ENCODE data around the gene RANGAP1.
A peak's percentile ranks its signal among the peaks of the same experiment; 100 is the strongest.
"Not testable (repeated sequence)": the region's sequence is repeated elsewhere in the genome, so short reads cannot be mapped to it uniquely, and the experiment has no call there.

The RANGAP1 gene

GRCh38 chr22:41300661-41301060, 14.7 kb upstream of the RANGAP1 start:
- DNase-seq (ENCODE audit: low read depth), result no peak

- no peak for DNase-seq (ENCODE audit: low read depth)
Observed at GRCh38 chr22:41296826-41297667, 11.1 kb upstream of the RANGAP1 start.

- DNase-seq (ENCODE audit: low read depth), result not testable (repeated sequence)
Observed at GRCh38 chr22:41294816-41295215, 8.8 kb upstream of the RANGAP1 start.

GRCh38 chr22:41290262-41291221, 4.6 kb upstream of the RANGAP1 start:
- no peak for DNase-seq (ENCODE audit: low read depth)

- no peak for DNase-seq (ENCODE audit: low read depth)
Observed at GRCh38 chr22:41289671-41290070, 3.7 kb upstream of the RANGAP1 start.

GRCh38 chr22:41288245-41288946, 2.4 kb upstream of the RANGAP1 start:
- DNase-seq (ENCODE audit: low read depth), result no peak

GRCh38 chr22:41286639-41287091, 678 bp upstream of the RANGAP1 start:
- no peak for DNase-seq (ENCODE audit: low read depth)

- DNase-seq (ENCODE audit: low read depth), result peak; percentile 84
Observed at GRCh38 chr22:41285441-41285819, 557 bp downstream of the RANGAP1 start.

- no peak for DNase-seq (ENCODE audit: low read depth)
Observed at GRCh38 chr22:41284465-41284864, 1.5 kb downstream of the RANGAP1 start.

GRCh38 chr22:41280854-41281253, 5.1 kb downstream of the RANGAP1 start:
- DNase-seq (ENCODE audit: low read depth), result no peak

GRCh38 chr22:41280065-41280464, 5.9 kb downstream of the RANGAP1 start:
- DNase-seq (ENCODE audit: low read depth), result no peak

- no peak for DNase-seq (ENCODE audit: low read depth)
Observed at GRCh38 chr22:41274856-41275255, 11.1 kb downstream of the RANGAP1 start.

GRCh38 chr22:41273128-41273527, 12.9 kb downstream of the RANGAP1 start:
- no peak for DNase-seq (ENCODE audit: low read depth)

- no peak for DNase-seq (ENCODE audit: low read depth)
Observed at GRCh38 chr22:41271787-41272186, 14.2 kb downstream of the RANGAP1 start.

- no peak for DNase-seq (ENCODE audit: low read depth)
Observed at GRCh38 chr22:41267958-41268357, 18.0 kb downstream of the RANGAP1 start.

GRCh38 chr22:41264408-41264941, 21.5 kb downstream of the RANGAP1 start:
- no peak for DNase-seq (ENCODE audit: low read depth)

GRCh38 chr22:41263704-41264103, 22.3 kb downstream of the RANGAP1 start:
- no peak for DNase-seq (ENCODE audit: low read depth)

- no peak for DNase-seq (ENCODE audit: low read depth)
Observed at GRCh38 chr22:41262250-41262765, 23.7 kb downstream of the RANGAP1 start.

- no peak for DNase-seq (ENCODE audit: low read depth)
Observed at GRCh38 chr22:41261541-41262249, 24.3 kb downstream of the RANGAP1 start.

- no peak for DNase-seq (ENCODE audit: low read depth)
Observed at GRCh38 chr22:41260871-41261270, 25.1 kb downstream of the RANGAP1 start.

- not testable (repeated sequence) for DNase-seq (ENCODE audit: low read depth)
Observed at GRCh38 chr22:41259756-41260155, 26.2 kb downstream of the RANGAP1 start.
